Inflammatory macrophage treated with lipopolysaccharide for 1 hour (primary cell): ENCODE results near the gene GRAMD4.

ENCODE experiments used
- DNase-seq, 2 donors: peaks; one replicate each; pipeline ENCODE4 v3.0.0-alpha.2; 2020 to 2022

Gene GRAMD4

DNA sequence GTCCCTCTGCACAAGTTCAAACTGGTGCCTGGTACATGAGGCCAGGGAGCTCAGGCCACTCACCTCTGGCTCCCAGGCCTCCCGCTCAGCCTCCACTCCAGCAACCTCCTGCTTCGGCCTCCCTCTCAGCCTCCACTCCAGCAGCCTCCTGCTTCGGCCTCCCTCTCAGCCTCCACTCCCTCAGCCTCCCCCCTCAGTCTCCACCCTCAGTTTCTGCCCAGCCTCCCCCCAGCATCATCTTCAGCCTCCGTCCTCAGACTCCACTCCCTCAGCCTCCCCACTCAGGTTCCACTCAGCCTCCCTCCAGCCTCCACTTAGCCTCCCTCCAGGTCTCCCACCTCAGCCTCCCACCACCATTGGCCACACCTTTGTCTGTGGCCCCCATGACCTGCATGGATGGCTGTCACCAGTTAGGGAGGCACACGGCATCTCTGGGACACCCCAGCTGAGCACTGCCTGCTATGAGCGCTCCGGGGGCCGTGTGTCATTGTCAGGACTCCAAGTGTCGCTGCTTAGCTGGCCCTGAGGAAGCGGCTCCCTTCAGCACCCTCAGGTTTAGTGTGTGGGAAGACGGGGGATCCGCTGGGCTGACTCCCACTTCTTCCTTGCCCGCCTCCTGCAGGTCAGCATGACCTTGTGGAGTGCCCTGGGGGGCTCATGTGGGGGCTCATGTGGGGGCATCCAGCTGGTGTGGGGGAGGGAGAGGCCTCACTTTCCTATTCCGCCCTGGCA is 39.0 kb downstream of the GRAMD4 start:
- DNase-seq = no peak

- DNase-seq = no peak
These were observed 39.6 kb downstream of the GRAMD4 start for GRCh38 chr22:46659791-46660186.

- no peak for DNase-seq
These were observed 40.5 kb downstream of the GRAMD4 start for GRCh38 chr22:46660604-46661201.

DNA sequence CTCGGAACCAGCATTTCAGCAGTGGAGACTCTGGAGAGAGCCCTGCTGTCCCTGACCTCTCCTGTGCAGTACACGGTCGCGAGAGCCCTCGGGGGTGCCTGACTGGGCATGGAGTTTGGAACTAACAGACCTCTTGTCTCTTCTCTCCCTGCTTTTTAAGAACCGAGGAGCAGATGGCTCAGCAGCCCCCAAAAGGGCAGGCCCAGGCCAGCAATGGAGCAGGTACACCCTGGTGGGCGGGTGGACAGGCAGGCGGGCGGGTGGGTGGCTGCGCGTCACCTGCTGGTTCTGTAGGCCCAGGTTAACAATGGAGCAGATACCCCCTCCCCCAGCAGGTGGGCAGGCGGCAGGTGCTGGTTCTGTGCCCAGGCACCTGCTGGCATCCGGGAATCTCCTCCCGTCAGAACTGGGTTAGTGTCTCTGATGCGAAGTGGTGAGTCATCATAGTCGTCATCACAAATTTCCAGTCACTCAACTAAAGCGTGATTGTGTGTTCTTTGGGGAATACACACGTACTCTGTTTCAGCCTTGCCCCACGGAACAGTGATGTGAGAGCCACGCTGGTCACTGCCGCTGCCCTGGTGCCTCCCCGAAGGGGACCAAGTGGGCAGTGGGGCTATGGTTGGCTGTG is 41.1 kb downstream of the GRAMD4 start:
- no peak for DNase-seq

- no peak for DNase-seq
These were observed 42.0 kb downstream of the GRAMD4 start for GRCh38 chr22:46662226-46662625.

GRCh38 chr22:46663001-46663400 is 42.8 kb downstream of the GRAMD4 start:
- no peak for DNase-seq

DNA sequence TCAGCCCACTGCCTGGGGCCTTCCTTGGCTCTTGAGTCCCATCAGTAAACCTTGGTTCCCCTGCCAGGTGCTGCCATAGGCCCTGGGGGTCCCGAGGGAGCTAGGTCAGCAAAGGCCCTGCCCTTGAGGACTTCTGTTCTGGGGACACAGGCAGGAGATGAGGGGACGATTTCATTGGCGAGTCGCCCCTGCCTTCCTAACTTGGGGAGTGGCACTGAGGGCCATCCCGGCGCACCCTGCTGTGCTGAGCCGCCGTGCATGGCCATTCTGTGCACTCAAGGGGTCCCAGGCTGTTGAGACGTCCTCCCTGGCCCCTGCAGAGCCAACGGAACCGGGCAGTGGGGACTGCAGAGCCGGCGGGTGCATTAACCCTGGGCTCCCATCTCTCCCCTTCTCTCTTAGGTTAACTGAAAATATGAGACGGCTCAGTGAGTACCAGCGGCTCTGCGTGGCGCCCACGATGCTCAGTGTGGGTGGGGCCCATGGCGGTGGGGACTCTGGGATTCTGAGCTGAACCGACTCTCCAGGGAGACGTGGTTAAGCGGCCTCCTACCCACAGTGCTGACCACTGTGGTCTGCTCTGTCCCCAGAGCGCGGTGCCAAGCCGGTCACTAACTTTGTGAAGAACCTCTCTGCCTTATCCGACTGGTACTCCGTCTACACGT is 43.4 kb downstream of the GRAMD4 start:
- no peak for DNase-seq

GRCh38 chr22:46664301-46664855 is 44.2 kb downstream of the GRAMD4 start:
- no peak for DNase-seq

GRCh38 chr22:46665151-46665695 is 45.0 kb downstream of the GRAMD4 start:
- DNase-seq = no peak

DNA sequence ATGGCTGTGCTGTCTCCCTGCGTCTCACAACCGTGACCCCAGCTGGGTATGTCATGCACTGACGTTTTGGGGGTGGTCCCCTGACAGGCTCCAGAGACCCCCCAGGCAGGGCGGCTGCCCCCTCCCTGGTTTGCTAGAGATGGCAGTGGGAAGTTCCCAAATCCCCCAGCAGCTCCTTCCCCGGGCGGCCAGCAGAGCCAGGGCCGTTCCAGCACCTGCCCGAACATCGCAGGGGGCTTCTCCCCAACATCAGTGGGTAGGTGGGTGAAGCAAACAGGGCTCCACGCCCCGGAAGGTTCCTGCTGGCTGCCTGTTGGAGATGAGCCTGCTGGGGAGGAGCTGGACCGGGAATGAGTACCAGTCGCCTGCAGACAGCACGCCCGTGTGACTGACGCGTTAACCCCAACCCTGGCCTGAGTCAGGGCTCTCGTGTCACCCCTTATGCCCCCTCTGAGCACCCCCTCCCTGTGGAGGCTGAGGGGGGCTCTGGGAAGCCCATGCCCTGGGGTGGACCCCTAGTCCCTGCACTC is 45.6 kb downstream of the GRAMD4 start:
- no peak for DNase-seq

DNA sequence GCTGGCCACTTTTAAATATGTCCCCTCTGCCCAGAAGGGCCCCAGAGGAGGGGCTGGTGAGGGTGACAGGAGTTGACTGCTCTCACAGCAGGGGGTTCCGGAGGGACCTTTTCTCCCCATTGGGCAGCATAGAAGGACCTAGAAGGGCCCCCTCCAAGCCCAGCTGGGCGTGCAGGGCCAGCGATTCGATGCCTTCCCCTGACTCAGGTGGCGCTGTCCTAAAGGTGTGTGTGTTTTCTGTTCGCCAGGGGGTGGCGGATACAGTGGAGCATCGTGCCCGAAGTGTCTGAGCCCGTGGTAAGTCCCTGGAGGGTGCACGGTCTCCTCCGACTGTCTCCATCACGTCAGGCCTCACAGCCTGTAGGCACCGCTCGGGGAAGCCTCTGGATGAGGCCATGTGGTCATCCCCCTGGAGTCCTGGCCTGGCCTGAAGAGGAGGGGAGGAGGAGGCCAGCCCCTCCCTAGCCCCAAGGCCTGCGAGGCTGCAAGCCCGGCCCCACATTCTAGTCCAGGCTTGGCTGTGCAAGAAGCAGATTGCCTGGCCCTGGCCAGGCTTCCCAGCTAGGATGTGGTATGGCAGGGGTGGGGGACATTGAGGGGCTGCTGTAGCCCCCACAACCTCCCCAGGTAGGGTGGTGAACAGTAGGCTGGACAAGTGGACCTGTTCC is 46.5 kb downstream of the GRAMD4 start:
- DNase-seq = no peak

DNA sequence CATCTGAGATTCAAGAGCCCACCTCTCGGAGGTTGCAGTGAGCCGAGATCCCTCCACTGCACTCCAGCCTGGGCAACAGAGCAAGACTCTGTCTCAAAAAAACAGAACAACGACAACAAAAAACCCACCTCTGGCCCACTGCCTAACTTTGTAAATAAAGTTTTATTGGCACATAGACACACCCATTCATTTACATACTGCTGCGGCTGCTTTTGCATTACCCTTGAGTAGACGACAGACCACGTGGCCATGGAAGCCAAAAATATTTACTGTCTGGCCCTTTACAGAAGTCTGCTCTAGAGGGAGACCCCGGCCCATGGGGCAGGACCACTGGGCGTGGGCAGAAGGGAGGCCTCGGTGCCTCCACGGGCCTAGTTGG is 47.0 kb downstream of the GRAMD4 start:
- no peak for DNase-seq

DNA sequence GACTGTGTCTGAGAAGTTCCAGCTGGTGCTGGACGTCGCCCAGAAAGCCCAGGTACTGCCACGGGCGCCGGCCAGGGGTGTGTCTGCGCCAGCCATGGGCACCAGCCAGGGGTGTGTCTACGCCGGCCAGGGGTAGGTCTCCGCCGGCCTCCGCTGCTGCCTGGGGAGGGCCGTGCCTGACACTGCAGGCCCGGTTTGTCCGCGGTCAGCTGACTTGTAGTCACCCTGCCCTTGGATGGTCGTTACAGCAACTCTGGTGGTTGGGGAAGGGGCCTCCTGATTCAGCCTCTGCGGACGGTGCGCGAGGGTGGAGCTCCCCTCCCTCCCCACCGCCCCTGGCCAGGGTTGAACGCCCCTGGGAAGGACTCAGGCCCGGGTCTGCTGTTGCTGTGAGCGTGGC is 47.9 kb downstream of the GRAMD4 start:
- DNase-seq = no peak

DNA sequence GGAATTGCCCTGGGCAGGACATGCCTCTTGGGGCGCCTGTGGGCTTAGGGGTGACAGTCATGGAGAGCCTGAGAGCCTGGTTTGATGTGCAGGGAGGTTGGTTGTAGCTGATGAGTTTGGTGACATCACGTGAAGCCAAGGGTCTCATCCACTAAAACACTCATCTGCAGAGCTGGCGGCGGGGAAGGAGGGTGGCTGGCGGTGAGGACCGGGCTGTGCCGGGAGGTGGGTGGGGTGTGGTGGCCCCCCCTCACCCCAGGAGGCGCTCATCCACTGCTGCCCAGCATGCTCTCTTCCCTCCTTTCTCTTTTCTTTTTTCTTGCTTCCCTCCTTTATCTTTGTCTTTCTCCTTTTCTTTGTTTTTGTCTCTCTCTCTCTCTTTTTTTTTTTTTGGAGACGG is 49.0 kb downstream of the GRAMD4 start:
- DNase-seq = no peak

GRCh38 chr22:46671824-46672432 is 51.7 kb downstream of the GRAMD4 start:
- no peak for DNase-seq

- no peak for DNase-seq
These were observed 52.5 kb downstream of the GRAMD4 start for GRCh38 chr22:46672731-46673130.

DNA sequence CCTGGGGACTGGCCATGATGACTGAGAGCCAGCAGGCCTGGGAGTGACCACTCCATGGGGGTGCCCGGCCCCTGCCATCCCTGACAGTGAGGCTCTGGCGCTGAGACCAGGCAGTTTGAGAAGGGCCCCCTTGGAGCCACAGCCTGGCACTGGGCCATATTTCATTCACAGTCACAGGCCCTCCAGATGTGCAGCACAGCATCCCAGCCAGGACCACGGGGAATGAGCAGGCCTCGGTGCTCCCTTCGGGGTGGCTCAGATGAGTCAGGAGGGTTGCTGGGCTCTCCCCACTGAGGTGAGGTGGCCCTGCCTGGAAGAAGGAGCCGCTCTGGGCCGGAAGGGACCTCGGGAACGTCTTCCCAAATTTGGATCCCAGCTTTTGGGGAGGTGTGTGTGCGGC is 53.0 kb downstream of the GRAMD4 start:
- no peak for DNase-seq

- DNase-seq = no peak
These were observed 53.6 kb downstream of the GRAMD4 start for GRCh38 chr22:46673662-46674236.

GRCh38 chr22:46674367-46674781 is 54.2 kb downstream of the GRAMD4 start:
- DNase-seq = peak; percentile 59 to 61

- no peak for DNase-seq
These were observed 54.7 kb downstream of the GRAMD4 start for GRCh38 chr22:46674906-46675305.

GRCh38 chr22:46675479-46675878 is 55.3 kb downstream of the GRAMD4 start:
- DNase-seq = no peak

DNA sequence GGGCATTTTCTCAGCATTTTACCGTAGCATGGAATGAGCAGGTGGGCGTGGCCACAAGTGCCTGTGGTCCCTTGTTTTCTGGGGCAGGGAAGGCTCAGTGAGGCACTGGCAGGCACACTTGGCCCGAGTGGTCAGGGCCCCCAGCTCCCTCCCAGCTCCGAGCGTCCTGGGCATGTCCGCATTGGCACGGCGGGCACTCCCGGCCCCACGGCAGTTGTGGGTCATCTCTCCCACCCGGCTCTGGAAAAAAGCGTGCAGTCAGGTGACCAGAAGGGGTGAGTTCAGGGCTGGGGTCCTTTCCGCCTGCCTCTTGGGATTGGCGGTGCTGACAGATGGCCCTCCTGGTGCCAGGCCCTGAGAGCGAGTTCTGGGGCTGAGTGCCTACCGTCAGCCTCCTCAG is 55.8 kb downstream of the GRAMD4 start:
- DNase-seq = no peak
